Measurements from ENCODE around the gene WFDC5. TPM values are rescaled to one million over a fixed set of nuclear protein-coding genes. Genes with fewer than 3 reads are reported as not detected.

The WFDC5 gene
- total RNA-seq, 1 experiment from 2014 or later = not detected

DNA sequence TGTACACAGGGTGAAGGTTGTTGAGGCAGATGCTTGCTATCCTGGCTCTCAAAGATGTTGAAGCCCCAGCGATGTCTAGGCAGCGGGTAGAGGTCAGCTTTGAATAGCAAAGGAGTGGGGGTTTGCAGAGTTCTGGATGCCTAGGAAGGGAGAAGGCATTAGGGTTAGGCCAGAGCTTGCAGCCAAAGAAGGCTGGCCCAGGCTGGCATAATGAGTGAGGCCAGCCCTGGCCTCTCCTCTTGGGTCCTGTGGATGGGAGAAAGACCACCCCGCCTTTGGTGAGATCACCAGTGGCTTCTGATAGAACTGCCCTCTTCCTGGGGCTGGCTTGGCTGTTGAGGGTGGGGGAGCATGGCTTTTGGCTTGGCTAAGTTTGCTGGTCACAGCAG is 406 bp upstream of the WFDC5 start:
- BruUV-seq (replicated peaks) = no TSS peak
- Histone ChIP-seq H3K4me3 (ENCODE audit: low read depth, low read length) (no peak overlapping the region), H3K27me3 (replicated peaks; ENCODE audit: control insufficient read depth, insufficient read depth, low read length) (no peaks in the 10 kb centered on the region), H3K4me1 (no peaks in the 10 kb centered on the region), H3K9me3 (no peaks in the 10 kb centered on the region), H3K36me3 (ENCODE audit: control insufficient read depth, insufficient read depth, low read length) (no peaks in the 10 kb centered on the region)
- Mint-ChIP-seq H3K27me3 (ENCODE audit: insufficient read depth, unreplicated experiment) (peaks cover 9% of the 10 kb centered on the region), H3K36me3 (ENCODE audit: insufficient read depth, unreplicated experiment) (no peaks in the 10 kb centered on the region), H3K27ac (ENCODE audit: unreplicated experiment) (no peak overlapping the region), H3K4me3 (ENCODE audit: unreplicated experiment) (no peak overlapping the region), H3K4me1 (ENCODE audit: low read depth, unreplicated experiment) (no peaks in the 10 kb centered on the region), H3K9me3 (ENCODE audit: unreplicated experiment) (no peaks in the 10 kb centered on the region)
- TF ChIP-seq, protein P1, sequence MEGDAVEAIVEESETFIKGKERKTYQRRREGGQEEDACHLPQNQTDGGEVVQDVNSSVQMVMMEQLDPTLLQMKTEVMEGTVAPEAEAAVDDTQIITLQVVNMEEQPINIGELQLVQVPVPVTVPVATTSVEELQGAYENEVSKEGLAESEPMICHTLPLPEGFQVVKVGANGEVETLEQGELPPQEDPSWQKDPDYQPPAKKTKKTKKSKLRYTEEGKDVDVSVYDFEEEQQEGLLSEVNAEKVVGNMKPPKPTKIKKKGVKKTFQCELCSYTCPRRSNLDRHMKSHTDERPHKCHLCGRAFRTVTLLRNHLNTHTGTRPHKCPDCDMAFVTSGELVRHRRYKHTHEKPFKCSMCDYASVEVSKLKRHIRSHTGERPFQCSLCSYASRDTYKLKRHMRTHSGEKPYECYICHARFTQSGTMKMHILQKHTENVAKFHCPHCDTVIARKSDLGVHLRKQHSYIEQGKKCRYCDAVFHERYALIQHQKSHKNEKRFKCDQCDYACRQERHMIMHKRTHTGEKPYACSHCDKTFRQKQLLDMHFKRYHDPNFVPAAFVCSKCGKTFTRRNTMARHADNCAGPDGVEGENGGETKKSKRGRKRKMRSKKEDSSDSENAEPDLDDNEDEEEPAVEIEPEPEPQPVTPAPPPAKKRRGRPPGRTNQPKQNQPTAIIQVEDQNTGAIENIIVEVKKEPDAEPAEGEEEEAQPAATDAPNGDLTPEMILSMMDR (IDR thresholded peaks at IDR 0.05; ENCODE audit: insufficient read depth in 1 of 2, low read depth in 1 of 2, low read length in 1 of 2, severe bottlenecking in 1 of 2, unreplicated experiment in 1 of 2) = no peak
- no peak for DNase-seq
- POLR2A ChIA-PET = no interaction called here
- intact Hi-C loops (cut with micrococcal nuclease; ENCODE audit: unreplicated experiment) = no loop called here
- CTCF ChIA-PET = interaction anchor here (1.2 kb wide), 1 partner anchor 71 kb away, joined by 3 read pairs; no protein-coding TSS in a partner anchor

DNA sequence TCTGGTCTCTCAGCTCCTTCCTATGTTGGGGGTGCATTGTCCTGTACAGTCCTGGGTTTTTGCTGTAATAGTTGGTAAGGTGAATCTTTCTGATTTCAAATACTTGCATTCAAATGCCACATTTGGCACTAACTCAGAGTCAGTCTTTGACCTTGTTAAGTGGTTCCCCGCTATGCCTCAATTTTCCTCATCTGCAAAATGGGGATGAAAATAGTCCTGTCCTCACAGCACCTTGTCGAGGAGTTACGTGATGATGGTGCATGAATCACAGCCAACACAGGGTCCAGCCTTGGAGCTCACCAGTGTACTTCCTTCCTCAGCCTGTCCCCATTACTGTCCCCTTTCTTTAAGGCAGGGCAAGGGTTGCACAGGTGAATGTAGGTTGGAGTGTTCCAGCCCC is 1.1 kb downstream of the WFDC5 start:
- H3K27ac Mint-ChIP-seq (ENCODE audit: unreplicated experiment) = no peak overlapping the region
- Histone ChIP-seq H3K4me3 (ENCODE audit: low read depth, low read length) (no peak overlapping the region), H3K36me3 (ENCODE audit: control insufficient read depth, insufficient read depth, low read length) (no peaks in the 10 kb centered on the region), H3K9me3 (no peaks in the 10 kb centered on the region), H3K27me3 (replicated peaks; ENCODE audit: control insufficient read depth, insufficient read depth, low read length) (no peaks in the 10 kb centered on the region), H3K4me1 (no peaks in the 10 kb centered on the region)
- no peak overlapping the region for H3K4me3 Mint-ChIP-seq (ENCODE audit: unreplicated experiment)
- POLR2A ChIA-PET = no interaction called here
- intact Hi-C loops (cut with micrococcal nuclease; ENCODE audit: unreplicated experiment) = no loop called here
- DNase-seq = no peak
- no peaks in the 10 kb centered on the region for H3K9me3 Mint-ChIP-seq (ENCODE audit: unreplicated experiment)
- CTCF ChIA-PET = interaction anchor here (5.4 to 5.8 kb wide), 2 partner anchors 18 to 70 kb away, joined by 42 to 71 read pairs; no protein-coding TSS in a partner anchor
- peaks cover 6% of the 10 kb centered on the region for H3K4me1 Mint-ChIP-seq (ENCODE audit: low read depth, unreplicated experiment)
- H3K27me3 Mint-ChIP-seq (ENCODE audit: insufficient read depth, unreplicated experiment) = peaks cover 6% of the 10 kb centered on the region
- TF ChIP-seq, protein P1 (IDR thresholded peaks at IDR 0.05; ENCODE audit: insufficient read depth in 1 of 2, low read depth in 1 of 2, low read length in 1 of 2, severe bottlenecking in 1 of 2, unreplicated experiment in 1 of 2) = no peak
- BruUV-seq (replicated peaks) = no TSS peak
- no peaks in the 10 kb centered on the region for H3K36me3 Mint-ChIP-seq (ENCODE audit: insufficient read depth, unreplicated experiment)

- no peaks in the 10 kb centered on the region for H3K9me3 Mint-ChIP-seq (ENCODE audit: unreplicated experiment)
- Histone ChIP-seq H3K9me3 (no peaks in the 10 kb centered on the region), H3K4me1 (no peaks in the 10 kb centered on the region), H3K36me3 (ENCODE audit: control insufficient read depth, insufficient read depth, low read length) (no peaks in the 10 kb centered on the region), H3K27me3 (replicated peaks; ENCODE audit: control insufficient read depth, insufficient read depth, low read length) (no peaks in the 10 kb centered on the region), H3K4me3 (ENCODE audit: low read depth, low read length) (no peak overlapping the region)
- no TSS peak for BruUV-seq (replicated peaks)
- ChIA-PET CTCF (interaction anchor here (0.6 to 5.8 kb wide), 15 partner anchors 10 to 658 kb away, joined by 3 to 71 read pairs (median 4); partner anchors contain the start of gene WFDC12), POLR2A (interaction anchor here (0.5 kb wide), 1 partner anchor 152 kb away, joined by 4 read pairs; no protein-coding TSS in a partner anchor)
- TF ChIP-seq, protein P1 (IDR thresholded peaks at IDR 0.05; ENCODE audit: insufficient read depth in 1 of 2, low read depth in 1 of 2, low read length in 1 of 2, severe bottlenecking in 1 of 2, unreplicated experiment in 1 of 2) = no peak
- intact Hi-C loops (cut with micrococcal nuclease; ENCODE audit: unreplicated experiment) = loop anchor here (1.0 kb wide), 2 partner anchors 68 to 101 kb away; no protein-coding TSS in a partner anchor
- H3K4me3 Mint-ChIP-seq (ENCODE audit: unreplicated experiment) = no peak overlapping the region
- DNase-seq = no peak
- no peak overlapping the region for H3K27ac Mint-ChIP-seq (ENCODE audit: unreplicated experiment)
- peaks cover 6% of the 10 kb centered on the region for H3K27me3 Mint-ChIP-seq (ENCODE audit: insufficient read depth, unreplicated experiment)
- no peaks in the 10 kb centered on the region for H3K36me3 Mint-ChIP-seq (ENCODE audit: insufficient read depth, unreplicated experiment)
- H3K4me1 Mint-ChIP-seq (ENCODE audit: low read depth, unreplicated experiment) = peaks cover 6% of the 10 kb centered on the region
Measured at GRCh38 chr20:45112754-45113153, 2.2 kb downstream of the WFDC5 start.

Measured in Caco-2 (cell line).